HEK293T (cell line): ENCODE measurements around the gene DDX41.
"Not testable (repeated sequence)": the region's sequence is repeated elsewhere in the genome, so short reads cannot be mapped to it uniquely, and the experiment has no call there.

Source experiments
- CTCF ChIA-PET: fragments of 350-600 bp; formaldehyde crosslinking; extraction: SDS; loops from one replicate; lab custom pipeline; 2021; ENCODE audit warnings: antibody characterized with exemption, inconsistent platforms; lab: Yijun Ruan, JAX
- POLR2A ChIA-PET: fragments of 350-600 bp; formaldehyde crosslinking; extraction: SDS; loops from one replicate; lab custom pipeline; 2020; ENCODE audit warnings: antibody characterized with exemption, inconsistent platforms; lab: Yijun Ruan, JAX
- DNase-seq: peaks from one replicate; pipeline ENCODE4 v3.0.0; 2012; ENCODE audit warnings: mixed read lengths; ENCODE audit errors: extremely low spot score
- ARNT ChIP-seq: fragments of 450-650 bp; IDR thresholded peaks from 2 replicates; pipeline ENCODE4 v1.6.1; 2017; ENCODE audit warnings: mild to moderate bottlenecking
- BHLHE40 ChIP-seq: fragments of 450-650 bp; IDR thresholded peaks from 2 replicates; pipeline ENCODE4 v1.6.1; 2016; ENCODE audit warnings: mild to moderate bottlenecking, moderate library complexity, borderline replicate concordance
- CTBP1 ChIP-seq: fragments of 450-650 bp; IDR thresholded peaks from 2 replicates; pipeline ENCODE4 v1.6.1; 2016; ENCODE audit warnings: borderline replicate concordance
- ELF4 ChIP-seq: fragments of 450-650 bp; IDR thresholded peaks from 2 replicates; pipeline ENCODE4 v1.6.1; 2017; ENCODE audit warnings: antibody characterized with exemption
- FOXA1 ChIP-seq: fragments of 450-650 bp; IDR thresholded peaks from 2 replicates; pipeline ENCODE4 v1.6.1; 2016; ENCODE audit warnings: mild to moderate bottlenecking
- FOXK2 ChIP-seq: fragments of 450-650 bp; IDR thresholded peaks from 2 replicates; pipeline ENCODE4 v1.6.1; 2016; ENCODE audit warnings: mild to moderate bottlenecking
- FOXM1 ChIP-seq: fragments of 450-650 bp; IDR thresholded peaks from 2 replicates; pipeline ENCODE4 v1.6.1; 2017; ENCODE audit warnings: mild to moderate bottlenecking, borderline replicate concordance
- HDGF ChIP-seq: fragments of 450-650 bp; IDR thresholded peaks from 2 replicates; pipeline ENCODE4 v1.6.1; 2017; ENCODE audit warnings: antibody characterized with exemption, borderline replicate concordance
- L3MBTL2 ChIP-seq: fragments of 450-650 bp; conservative IDR thresholded peaks from 2 replicates; pipeline ENCODE4 v1.6.1; 2016; ENCODE audit warnings: mild to moderate bottlenecking
- LEF1 ChIP-seq: fragments of 450-650 bp; IDR thresholded peaks from 2 replicates; pipeline ENCODE4 v1.6.1; 2017; ENCODE audit warnings: mild to moderate bottlenecking, borderline replicate concordance
- NFRKB ChIP-seq: fragments of 450-650 bp; IDR thresholded peaks from 2 replicates; pipeline ENCODE4 v1.6.1; 2016; ENCODE audit warnings: mild to moderate bottlenecking, moderate library complexity
- PKNOX1 ChIP-seq: fragments of 450-650 bp; IDR thresholded peaks from 2 replicates; pipeline ENCODE4 v1.6.1; 2016
- SP1 ChIP-seq: fragments of 450-650 bp; IDR thresholded peaks from 2 replicates; pipeline ENCODE4 v1.6.1; 2017
- SUZ12 ChIP-seq: fragments of 450-650 bp; IDR thresholded peaks from 2 replicates; pipeline ENCODE4 v1.6.1; 2016; ENCODE audit warnings: mild to moderate bottlenecking
- TARDBP ChIP-seq: fragments of 450-650 bp; IDR thresholded peaks from 2 replicates; pipeline ENCODE4 v1.6.1; 2016
- ZNF384 ChIP-seq: fragments of 450-650 bp; IDR thresholded peaks from 2 replicates; pipeline ENCODE4 v1.6.1; 2016

The DDX41 gene

GRCh38 chr5:177535125-177535524 is 18.4 kb upstream of the DDX41 start:
- TF ChIP-seq L3MBTL2 (no peak), CTBP1 (no peak), TARDBP (no peak), SUZ12 (no peak), ZNF384 (no peak), FOXM1 (no peak), BHLHE40 (no peak), FOXK2 (no peak), FOXA1 (no peak), HDGF (no peak), SP1 (no peak), ELF4 (no peak), PKNOX1 (no peak), NFRKB (no peak), ARNT (no peak), LEF1 (no peak)
- CTCF ChIA-PET, result interaction anchor here (0.6 kb wide), 1 partner anchor 115 kb away, joined by 4 read pairs; no protein-coding TSS in a partner anchor
- DNase-seq, result no peak
- POLR2A ChIA-PET, result no interaction called here

DNA sequence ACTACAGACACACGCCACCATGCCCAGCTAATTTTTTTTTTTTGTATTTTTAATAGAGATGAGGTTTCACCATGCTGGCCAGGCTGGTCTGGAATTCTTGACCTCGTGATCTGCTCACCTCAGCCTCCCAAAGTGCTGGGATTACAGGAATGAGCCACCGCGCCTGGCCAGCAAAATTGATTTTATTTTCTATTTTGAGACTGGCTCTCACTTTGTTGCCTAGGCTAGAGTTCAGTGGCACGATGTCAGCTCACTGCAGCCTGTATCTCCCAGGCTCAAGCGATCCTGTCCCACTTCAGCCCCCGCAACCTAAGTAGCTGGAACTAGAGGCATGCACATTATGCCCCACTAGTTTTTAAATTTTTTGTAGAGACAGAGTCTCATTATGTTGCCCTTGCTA is 17.7 kb upstream of the DDX41 start:
- CTCF ChIA-PET, result interaction anchor here (0.6 to 0.7 kb wide), 2 partner anchors 11 to 114 kb away, joined by 3 to 4 read pairs; no protein-coding TSS in a partner anchor
- POLR2A ChIA-PET, result interaction anchor here (0.6 kb wide), 1 partner anchor 460 kb away, joined by 3 read pairs; no protein-coding TSS in a partner anchor
- DNase-seq, result not testable (repeated sequence)

DNA sequence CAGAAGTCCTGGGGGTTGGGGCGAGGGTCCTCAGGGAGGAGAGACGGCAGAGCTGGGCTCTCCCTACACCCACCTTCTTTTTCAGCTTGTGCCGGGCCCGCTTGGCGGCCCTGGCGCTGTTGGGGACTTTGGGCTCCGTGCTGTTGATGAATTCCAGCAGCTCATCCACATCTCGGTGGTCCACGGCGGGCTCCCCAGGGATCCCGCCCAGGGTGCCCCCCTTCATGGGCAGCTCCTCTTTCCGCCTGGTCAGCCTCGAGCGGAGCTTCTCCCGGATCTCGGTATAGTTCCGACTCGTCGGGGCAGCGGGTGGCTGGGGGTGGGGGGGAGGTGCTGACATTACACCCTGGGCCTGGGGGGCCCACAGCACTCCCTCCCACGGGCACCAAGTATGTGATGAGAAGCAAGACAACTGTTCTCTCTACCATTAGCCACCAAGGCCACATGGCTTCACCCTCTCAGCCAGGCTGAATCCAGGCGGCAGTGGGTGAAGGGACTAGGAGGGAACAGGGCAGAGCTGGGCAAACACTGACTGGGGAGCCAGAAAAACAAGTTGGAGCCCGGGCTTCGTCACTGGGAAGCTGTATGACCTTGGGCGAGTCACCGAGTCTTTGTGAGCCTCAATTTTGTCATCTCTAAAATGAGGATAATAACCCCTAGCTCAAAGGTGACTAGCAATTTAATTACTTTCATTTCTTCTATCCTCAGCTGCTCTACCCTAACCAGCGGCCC is 14.6 kb upstream of the DDX41 start:
- POLR2A ChIA-PET, result interaction anchor here (1.4 to 1.9 kb wide), 2 partner anchors 15 to 68 kb away, joined by 4 to 6 read pairs; partner anchors contain the start of gene B4GALT7
- CTCF ChIA-PET, result no interaction called here
- DNase-seq, result no peak
- TF ChIP-seq ZNF384 (no peak), ARNT (no peak), NFRKB (no peak), HDGF (no peak), SUZ12 (no peak), ELF4 (no peak), FOXA1 (no peak), LEF1 (no peak), PKNOX1 (no peak), TARDBP (no peak), SP1 (no peak), L3MBTL2 (no peak), CTBP1 (no peak), BHLHE40 (no peak)

GRCh38 chr5:177530638-177531037 is 13.9 kb upstream of the DDX41 start:
- DNase-seq, result no peak
- CTCF ChIA-PET, result no interaction called here
- TF ChIP-seq FOXK2 (no peak), ZNF384 (no peak), ELF4 (no peak), ARNT (no peak), HDGF (no peak), TARDBP (no peak)
- POLR2A ChIA-PET, result interaction anchor here (1.4 to 1.9 kb wide), 2 partner anchors 15 to 69 kb away, joined by 4 to 6 read pairs; partner anchors contain the start of gene B4GALT7

DNA sequence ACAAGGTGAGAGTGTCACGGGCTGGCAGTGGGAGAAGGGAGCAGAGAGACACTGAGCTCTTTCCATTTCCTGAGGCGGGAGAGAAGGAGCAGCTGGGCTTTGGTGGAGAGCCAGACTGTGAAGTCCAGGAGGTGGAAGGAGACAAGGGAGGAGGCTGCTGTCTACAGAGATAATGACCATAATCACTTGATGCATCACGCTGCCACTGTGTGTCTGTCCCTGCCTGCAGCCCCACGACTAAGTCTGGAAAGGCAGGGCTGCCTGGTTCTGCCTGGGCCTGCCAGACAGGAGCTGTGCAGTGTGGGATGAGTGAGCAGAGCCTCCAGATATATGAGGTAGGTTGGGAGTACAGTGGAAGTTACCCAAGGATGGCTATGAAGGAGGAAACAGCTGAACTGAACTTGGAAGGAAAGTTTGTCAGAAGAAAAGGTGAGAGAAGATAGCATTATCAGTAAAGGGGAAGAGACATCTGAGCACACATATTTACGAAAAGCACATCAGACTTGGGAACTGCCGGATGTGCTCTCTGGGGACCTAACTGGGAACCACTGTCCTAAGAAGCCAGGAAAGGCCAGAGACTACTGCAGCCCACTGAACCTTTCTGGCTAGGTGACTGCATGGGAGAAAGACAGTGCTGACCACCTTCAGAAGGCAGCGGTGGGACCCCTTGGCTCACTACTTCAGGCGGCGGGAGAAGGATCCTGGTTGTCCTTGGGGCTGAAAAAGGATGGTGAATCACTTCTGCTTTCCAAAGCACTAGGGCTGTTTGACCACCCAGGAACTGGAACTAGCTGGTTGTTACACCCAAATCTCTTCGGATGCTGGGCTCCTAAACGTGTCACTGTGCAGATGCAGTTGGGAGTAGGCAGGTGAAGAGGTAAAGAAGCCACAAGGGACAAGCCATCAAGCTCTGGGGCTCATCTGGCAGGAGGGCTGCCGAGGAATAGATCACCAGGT is 12.8 kb upstream of the DDX41 start:
- no peak for DNase-seq
- POLR2A ChIA-PET, result interaction anchor here (1.4 to 1.9 kb wide), 2 partner anchors 17 to 70 kb away, joined by 4 to 6 read pairs; partner anchors contain the start of gene B4GALT7
- CTCF ChIA-PET, result interaction anchor here (0.6 kb wide), 1 partner anchor 147 kb away, joined by 3 read pairs; no protein-coding TSS in a partner anchor

GRCh38 chr5:177528631-177529030 is 11.9 kb upstream of the DDX41 start:
- POLR2A ChIA-PET, result no interaction called here
- CTCF ChIA-PET, result no interaction called here
- no peak for DNase-seq
- TF ChIP-seq LEF1 (no peak), PKNOX1 (no peak), FOXA1 (no peak), FOXM1 (no peak), HDGF (no peak), SUZ12 (no peak)

More for the DNA sequence above, 12.8 kb upstream of the DDX41 start:
- TF ChIP-seq SP1 (no peak), FOXA1 (no peak), FOXM1 (no peak), FOXK2 (no peak), SUZ12 (no peak), CTBP1 (no peak), HDGF (no peak)
